DMS79 treated with DMSO at 0.1 percent for 48 hours (cell line): ENCODE measurements around the gene FREY1.

Source experiments
- DNase-seq: peaks from one replicate; lab custom pipeline; 2025; lab: John Stamatoyannopoulos, UW

Gene FREY1

GRCh38 chr11:45906965-45907611, at the start of gene FREY1:
FREY1 (minus strand) TSS chr11:45907271; CDS start chr11:45907245, 26 bp downstream.
- no peak for DNase-seq

- no peak for DNase-seq
Observed at GRCh38 chr11:45949992-45950407, 42.9 kb upstream of the FREY1 start.

GRCh38 chr11:45948356-45948755, 41.3 kb upstream of the FREY1 start:
- no peak for DNase-seq

DNA sequence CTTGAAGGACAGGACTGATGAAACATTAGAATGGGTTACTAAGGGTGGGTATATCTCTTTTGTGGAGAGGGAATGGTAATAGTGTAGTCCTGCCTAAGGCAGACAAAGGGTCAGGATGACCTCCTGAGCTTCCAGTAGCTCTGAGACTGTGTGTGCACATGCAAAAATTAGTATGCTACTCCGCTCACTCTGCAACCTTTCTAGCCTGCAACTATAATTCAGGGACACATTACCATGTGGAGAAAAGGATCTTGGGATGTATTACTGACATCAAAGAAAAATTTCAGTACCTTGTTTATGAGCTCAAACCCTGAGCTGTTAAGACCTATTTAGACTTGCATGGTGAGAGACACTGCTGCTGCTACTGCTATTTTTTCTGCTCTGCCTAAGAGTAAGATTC, 40.8 kb upstream of the FREY1 start:
- no peak for DNase-seq

DNA sequence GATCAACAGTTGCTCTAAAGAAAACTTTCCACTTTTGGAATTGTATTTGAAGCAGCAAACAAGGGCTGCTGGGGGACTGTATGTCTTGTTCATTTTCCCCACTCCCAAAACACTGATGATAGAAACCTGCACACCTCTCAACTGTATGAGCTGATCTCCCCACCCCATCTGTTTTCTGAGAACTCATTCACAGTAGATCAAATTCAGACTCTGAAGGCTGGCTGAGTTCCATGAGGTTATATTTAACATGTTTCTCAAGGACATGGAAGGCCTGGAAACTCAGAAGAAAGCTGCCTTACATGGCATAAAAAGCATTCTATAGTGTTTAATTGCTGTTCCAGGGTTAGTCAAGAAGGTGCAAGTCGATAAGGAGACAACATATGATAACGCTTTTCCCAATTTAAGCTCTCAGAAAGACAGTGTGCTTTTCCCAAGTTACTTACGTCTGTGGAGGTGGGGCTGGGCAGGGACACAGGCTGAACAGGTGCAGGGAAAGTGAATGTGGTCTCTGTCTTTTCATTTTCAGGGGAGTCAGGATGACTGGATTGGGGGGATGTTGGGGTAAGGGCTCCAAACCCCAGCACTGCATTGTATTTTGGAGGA, 38.4 kb upstream of the FREY1 start:
- DNase-seq: no peak

DNA sequence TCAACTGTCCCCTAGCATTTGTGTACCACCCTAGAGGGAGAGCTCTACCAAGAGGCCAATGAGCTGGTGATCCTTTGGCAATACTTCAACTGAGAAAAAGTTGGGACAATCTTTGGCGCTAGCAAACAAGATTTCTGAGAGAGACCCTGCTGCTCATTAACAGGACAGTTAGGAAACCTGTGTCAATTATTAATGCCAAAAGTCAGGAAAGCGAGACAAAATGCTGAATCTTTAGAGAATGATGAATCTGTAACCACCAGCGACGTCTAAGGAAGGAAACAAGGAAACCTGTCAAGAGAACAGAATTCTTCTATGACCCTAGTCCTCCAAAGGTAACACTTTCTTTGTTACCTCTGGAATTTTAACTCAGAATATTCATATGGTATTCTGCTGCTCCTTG, 35.3 kb upstream of the FREY1 start:
- no peak for DNase-seq

GRCh38 chr11:45941285-45941684, 34.2 kb upstream of the FREY1 start:
- no peak for DNase-seq

DNA sequence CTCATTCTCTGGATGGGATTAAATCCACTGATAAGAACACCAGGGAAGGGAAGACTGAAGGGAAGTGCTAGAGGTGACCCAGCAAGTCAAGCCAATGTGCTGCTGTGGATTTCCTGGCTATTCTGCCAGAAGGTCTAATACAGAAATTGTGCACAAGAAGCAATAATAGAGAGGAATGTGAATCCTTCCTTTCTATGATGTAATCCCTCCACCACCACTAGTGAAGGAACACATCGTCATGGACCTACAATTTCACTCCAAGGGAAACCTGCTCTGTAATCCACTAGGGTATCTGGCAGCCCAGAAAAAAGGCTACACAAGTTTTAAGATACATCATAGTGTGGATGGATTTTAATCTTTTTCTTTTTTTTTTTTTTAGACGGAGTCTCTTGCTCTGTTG, 32.8 kb upstream of the FREY1 start:
- DNase-seq: no peak

DNA sequence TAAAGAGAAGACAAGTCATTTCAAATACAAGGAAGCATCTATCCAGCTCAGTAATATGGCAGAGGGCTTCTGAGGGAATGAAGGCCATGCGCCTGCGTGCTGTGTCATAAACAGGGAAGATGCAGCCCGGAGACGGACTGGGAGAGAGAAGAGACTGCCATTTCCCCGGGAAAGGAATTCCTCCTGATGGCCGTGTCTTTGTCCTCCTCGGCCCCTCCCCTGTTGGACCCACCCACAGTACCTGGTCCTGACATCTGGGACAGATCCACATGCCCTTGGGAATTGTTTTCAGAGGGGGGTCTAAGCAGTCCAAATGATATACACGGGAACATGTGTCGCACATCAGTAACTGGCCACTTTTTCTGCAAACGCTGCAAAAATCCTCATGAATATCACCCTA, 30.8 kb upstream of the FREY1 start:
- no peak for DNase-seq

GRCh38 chr11:45936511-45937054, 29.5 kb upstream of the FREY1 start:
- DNase-seq: no peak

DNA sequence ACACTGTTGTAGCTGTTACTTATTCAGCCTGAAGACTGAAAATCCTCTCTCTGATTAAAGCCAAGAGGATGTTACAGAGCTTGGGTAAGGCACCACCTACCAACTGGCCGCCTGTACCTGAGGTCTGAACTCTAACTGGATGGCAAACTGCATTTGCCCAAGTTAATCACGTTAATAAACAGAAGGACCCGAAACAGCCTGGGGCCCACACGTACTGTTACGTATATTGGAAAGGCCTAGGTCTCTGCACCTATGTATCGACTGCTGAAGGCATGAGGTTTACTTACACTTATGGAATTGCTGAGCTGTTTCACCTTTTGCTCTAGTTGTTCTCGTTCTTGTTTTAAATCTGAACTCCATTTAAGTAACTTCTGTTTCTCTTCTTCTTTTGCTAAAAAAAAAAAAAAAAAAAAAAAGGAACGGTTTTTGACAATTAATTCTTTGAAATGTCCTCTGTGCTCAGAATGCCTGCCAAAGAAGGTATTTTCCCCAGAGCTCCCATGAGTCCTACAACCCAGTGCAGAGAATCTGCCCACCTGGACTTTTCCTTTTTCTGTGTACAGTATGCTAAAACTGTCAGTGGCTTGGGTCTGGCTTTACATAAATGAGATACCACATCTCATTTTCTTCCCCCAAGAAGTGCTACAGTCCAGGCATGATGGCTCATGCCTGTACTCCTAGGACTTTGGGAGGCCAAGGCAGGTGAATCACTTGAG, 28.4 kb upstream of the FREY1 start:
- no peak for DNase-seq

DNA sequence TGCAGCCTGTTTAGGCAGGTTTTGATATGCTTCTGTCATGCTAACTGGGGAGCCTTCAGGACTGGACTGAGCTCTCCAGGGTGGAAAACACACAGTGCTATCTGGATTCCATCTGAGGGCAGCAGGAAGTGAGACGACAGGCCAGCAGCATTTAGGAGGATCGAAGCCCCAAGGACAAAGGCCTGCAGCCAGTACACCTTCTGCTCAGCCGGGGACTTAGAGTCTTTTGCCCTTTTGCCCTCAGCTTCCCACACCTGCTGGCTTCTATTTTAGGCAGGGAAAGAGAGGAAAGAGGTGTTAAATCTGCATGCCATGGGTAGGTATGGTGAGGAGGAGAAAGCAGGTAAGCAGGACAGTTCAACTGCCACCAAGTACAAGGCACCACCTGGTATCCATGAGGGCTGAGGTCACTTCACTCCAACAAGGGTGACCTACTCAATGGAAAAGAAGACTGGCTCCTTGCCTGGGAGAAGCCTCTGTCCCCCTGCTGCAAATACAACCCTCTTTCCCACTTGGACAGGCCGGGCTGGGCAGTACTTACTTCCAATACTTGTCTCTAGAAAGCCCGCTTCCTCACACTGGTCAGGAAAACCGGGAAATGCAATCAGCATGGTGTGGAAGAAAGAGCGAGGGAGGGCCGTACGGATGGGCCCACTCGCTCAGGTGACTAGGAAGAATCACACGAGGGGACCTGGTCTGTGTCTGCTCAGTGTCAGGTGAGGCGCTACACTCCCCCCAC, 27.7 kb upstream of the FREY1 start:
- no peak for DNase-seq

DNA sequence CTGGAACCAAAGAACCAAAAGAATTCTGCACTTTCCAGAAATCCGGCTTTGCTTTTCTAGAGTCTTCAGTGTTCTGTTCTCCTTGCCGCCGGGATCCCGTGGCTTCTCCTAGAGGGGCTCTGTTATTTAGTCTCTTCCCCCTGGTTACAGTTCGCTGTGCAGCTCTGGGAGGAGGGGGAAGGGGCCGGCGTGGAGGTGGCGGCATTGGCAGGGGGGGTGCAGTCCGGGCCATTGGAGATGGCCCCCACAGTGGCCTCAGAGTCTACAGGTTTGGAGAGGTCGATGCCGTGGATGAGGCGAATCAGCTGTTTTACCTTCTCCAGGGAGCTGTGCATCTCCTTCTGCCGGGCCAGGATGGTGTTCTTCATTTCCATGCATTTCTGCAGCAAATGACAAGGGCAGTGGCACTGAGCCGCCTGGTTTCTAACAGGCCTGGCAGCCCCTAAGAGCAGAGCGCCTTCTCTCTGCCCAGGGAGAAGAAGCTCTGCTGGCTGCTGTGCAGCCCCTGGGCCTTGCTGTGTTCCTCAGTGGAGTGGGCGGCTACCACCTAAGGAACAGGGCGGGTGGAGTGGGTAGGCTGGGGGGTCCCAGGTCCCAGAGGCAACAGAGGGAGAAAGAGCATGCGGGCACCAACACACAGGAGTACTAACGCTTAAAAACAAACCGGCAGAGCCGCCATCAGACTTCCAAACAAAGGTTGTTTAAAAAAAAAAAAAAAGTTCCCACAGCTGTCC, 26.9 kb upstream of the FREY1 start:
- DNase-seq: no peak

DNA sequence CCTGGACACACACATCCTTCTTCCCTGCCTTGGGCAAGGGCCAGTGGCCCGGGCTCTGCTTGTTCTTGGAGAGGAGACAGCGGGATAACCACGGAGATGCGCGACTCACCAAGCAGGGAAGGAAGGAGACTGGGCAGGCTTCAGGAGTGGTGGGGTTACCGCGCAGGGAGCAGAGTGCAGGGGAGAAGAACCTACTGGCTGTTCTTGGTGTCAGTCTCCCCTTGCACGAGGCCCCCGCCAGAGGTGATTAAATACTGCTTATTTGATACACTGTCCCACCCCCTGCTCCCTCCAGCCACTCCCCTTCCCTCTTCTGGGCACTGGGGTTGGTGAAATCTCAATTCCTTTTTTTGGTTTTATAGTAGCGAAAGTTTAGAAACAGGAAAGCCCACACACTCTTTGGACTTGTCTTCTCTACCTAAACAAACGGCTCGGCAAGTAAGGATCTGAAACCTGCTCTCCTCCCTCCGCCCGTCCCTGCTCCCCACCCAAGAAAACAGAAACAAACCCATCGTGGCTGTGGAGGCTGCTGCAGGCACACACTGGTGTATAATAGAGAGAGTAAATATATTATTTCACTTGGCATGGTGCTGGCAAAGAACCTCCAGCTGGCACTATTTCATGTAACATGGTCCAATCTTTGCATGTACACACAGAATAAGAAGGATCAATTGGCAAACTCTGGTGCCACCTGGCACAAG, 26.2 kb upstream of the FREY1 start:
- DNase-seq: no peak

- DNase-seq: no peak
Observed at GRCh38 chr11:45932217-45932616, 25.1 kb upstream of the FREY1 start.

DNA sequence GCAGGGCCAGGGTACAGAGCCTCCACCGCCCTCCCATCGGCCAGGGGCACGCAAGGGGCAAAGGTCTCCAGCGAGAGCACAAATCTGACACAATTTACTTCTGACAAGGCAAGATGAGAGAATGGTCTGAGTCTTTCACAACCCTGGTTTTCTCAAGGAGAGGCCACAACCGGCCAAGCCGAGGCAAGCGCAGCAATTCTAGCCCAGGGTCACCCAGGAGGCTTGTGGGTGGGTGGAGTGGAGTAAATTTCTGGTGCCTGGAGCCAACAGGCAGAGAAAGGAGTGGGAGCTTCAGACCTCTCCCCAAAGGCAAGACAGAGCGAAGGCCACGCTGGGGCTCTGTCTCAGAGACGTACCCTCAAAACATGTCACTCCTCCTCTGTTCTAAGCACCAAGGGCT, 24.7 kb upstream of the FREY1 start:
- DNase-seq: no peak

DNA sequence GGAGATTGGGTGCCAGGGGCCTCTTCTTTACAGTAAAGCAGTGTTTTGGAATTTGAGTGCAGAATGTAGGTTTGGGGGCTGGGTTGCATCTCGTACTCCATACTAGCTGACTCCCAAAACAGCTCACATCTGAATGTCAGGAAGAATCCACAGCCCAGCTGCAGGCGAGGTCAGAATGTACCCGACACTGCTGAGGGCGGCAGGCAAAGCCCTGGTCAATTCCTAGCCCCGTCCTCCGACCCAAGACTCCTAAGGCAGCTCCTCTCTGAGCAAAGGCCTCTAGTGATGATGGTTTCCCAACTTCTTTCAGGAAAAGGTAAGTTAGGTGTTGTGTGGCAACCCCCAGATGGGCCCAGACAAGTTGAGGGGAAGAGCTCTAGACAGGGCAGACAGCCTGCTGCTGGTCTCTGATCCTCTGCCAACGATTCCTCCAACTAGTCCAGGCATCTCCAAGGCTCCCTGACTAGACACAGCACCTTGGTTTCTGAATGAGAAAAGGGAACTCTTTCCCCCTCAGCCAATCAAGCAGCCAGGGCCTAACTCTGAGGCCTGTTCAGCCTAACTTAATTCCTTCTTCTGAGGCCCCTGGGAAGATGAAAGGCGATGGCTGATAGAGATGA, 24.0 kb upstream of the FREY1 start:
- peak; percentile 22 for DNase-seq

- DNase-seq: peak; percentile 85
Observed at GRCh38 chr11:45930031-45930794, 23.1 kb upstream of the FREY1 start.

DNA sequence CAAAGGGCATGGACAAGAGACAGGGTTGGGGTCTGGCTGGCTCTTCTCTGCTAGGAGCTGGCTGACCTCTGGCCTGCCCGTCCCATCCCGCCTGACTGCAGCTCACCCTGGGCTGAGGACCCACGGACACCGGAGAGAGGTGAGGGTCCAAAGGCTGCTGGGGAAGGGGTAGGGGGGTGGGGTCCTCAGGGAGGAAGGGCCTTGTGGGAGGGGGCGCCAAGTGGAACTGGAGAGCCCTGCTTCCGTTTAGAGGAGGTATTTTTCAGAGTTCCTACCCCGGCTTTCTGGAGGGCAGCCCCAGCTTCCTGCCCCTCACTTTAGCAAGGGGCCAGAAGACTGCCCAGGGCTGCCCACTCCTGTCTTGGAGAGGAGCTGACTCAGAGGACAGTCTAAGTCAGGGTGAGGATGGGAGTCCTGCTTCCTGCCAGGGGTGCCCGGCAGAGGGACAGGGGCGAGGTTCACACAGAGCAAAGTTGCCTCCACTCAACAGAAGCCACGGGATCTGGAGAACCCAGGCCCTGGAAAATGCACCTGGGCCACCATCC, 22.5 kb upstream of the FREY1 start:
- no peak for DNase-seq
